SK-N-SH (cell line): ENCODE measurements around the gene EEF1AKMT4. TPM values are rescaled to one million over a fixed set of nuclear protein-coding genes. Genes with fewer than 3 reads are reported as not detected.

Experiments used
- CTCF ChIA-PET: fragments of 300-600, 350-600 bp; formaldehyde crosslinking; extraction: SDS; loops from one replicate; lab custom pipeline; 2021; lab: Yijun Ruan, JAX
- POLR2A ChIA-PET: fragments of 350-600 bp; sonication (Branson Sonifier 250); formaldehyde crosslinking; extraction: SDS; loops from one replicate; lab custom pipeline; 2020; ENCODE audit warnings: antibody characterized with exemption, inconsistent platforms; lab: Yijun Ruan, JAX
- DNase-seq: peaks from one replicate; pipeline ENCODE4 v3.0.0; 2012
- H2AFZ ChIP-seq: fragments of 200-600 bp; sonication (generic); 2 replicates; pipeline ENCODE4 v1.8.1; 2016; ENCODE audit warnings: antibody characterized with exemption, mild to moderate bottlenecking, low read depth
- H3F3A ChIP-seq: fragments of 200-600 bp; sonication (generic); replicated peaks from 2 replicates; pipeline ENCODE3; 2016; ENCODE audit warnings: antibody characterized with exemption, mild to moderate bottlenecking; ENCODE audit not compliant: insufficient read depth
- H3K27ac ChIP-seq, 2 experiments: fragments of 200-500 bp in 1 of 2; fragments of 200-600 bp in 1 of 2; sonication (Bioruptor generic) in 1 of 2; sonication (generic), shearing (Covaris generic) in 1 of 2; 2 replicates each; pipeline versions ENCODE4 v1.5.1 to v1.6.1; 2014 to 2016; ENCODE audit warnings: low read depth in 2 of 2, inconsistent platforms in 1 of 2, low read length in 1 of 2, mild to moderate bottlenecking in 1 of 2, mixed read lengths in 1 of 2
- H3K27me3 ChIP-seq: fragments of 200-600 bp; sonication (generic), shearing (Covaris generic); 2 replicates; pipeline ENCODE4 v1.6.1; 2016; ENCODE audit warnings: mixed run types; ENCODE audit not compliant: insufficient read depth
- H3K36me3 ChIP-seq, 2 experiments: fragments of 200-500 bp in 1 of 2; fragments of 200-600 bp in 1 of 2; sonication (Bioruptor generic) in 1 of 2; sonication (generic) in 1 of 2; replicated peaks in 1 of 2; 2 replicates each; pipeline versions ENCODE3 to v1.5.1; 2014 to 2016; ENCODE audit warnings: low read length in 1 of 2, mild to moderate bottlenecking in 1 of 2; ENCODE audit not compliant: insufficient read depth in 2 of 2, control insufficient read depth in 1 of 2
- H3K4me1 ChIP-seq, 2 experiments: fragments of 200-500 bp in 1 of 2; fragments of 200-600 bp in 1 of 2; sonication (Bioruptor generic) in 1 of 2; sonication (generic), shearing (Covaris generic) in 1 of 2; 2 replicates each; pipeline versions ENCODE4 v1.5.1 to v1.6.1; 2014 to 2016; ENCODE audit warnings: low read depth in 1 of 2, low read length in 1 of 2, mixed run types in 1 of 2; ENCODE audit not compliant: insufficient read depth in 2 of 2, control insufficient read depth in 1 of 2
- H3K4me2 ChIP-seq: fragments of 200-600 bp; sonication (generic), shearing (Covaris generic); 2 replicates; pipeline ENCODE4 v1.6.1; 2017; ENCODE audit warnings: mixed run types
- H3K4me3 ChIP-seq, 2 experiments: fragments of 200-500 bp in 1 of 2; fragments of 200-600 bp in 1 of 2; sonication (Bioruptor generic) in 1 of 2; sonication (generic), shearing (Covaris generic) in 1 of 2; 2 replicates each; pipeline versions ENCODE4 v1.5.1 to v1.8.1; 2014 to 2016; ENCODE audit warnings: low read depth in 2 of 2, inconsistent platforms in 1 of 2, low read length in 1 of 2, mild to moderate bottlenecking in 1 of 2, mixed read lengths in 1 of 2, moderate library complexity in 1 of 2
- H3K79me2 ChIP-seq: fragments of 200-600 bp; sonication (generic); 2 replicates; pipeline ENCODE4 v1.8.1; 2017; ENCODE audit warnings: mild to moderate bottlenecking; ENCODE audit not compliant: insufficient read depth
- H3K9ac ChIP-seq: fragments of 200-600 bp; sonication (generic); 2 replicates; pipeline ENCODE4 v1.6.1; 2017; ENCODE audit warnings: mixed run types
- H3K9me2 ChIP-seq: fragments of 200-600 bp; sonication (generic); 2 replicates; pipeline ENCODE4 v1.6.1; 2017; ENCODE audit warnings: mixed run types
- H3K9me3 ChIP-seq: fragments of 200-600 bp; sonication (generic); 2 replicates; pipeline ENCODE4 v1.6.1; 2017; ENCODE audit warnings: mixed run types, mild to moderate bottlenecking, moderate library complexity
- H4K20me1 ChIP-seq: fragments of 200-600 bp; sonication (generic); 2 replicates; pipeline ENCODE4 v1.6.1; 2017; ENCODE audit warnings: mild to moderate bottlenecking, mixed run types; ENCODE audit not compliant: insufficient read depth
- EP300 ChIP-seq, 2 experiments: IDR thresholded peaks; 2 replicates each; pipeline versions ENCODE4 v1.4.0 to v1.6.1; 2012; ENCODE audit warnings: borderline replicate concordance in 1 of 2, low read depth in 1 of 2, low read length in 1 of 2
- FOXJ3 ChIP-seq: sonication (generic); formaldehyde crosslinking; IDR thresholded peaks from 2 replicates; pipeline ENCODE4 v1.5.1; 2020; ENCODE audit warnings: mild to moderate bottlenecking, missing genetic modification reagents
- FOXM1 ChIP-seq: IDR thresholded peaks from 2 replicates; pipeline ENCODE4 v1.4.0; 2012; ENCODE audit warnings: low read depth, mild to moderate bottlenecking
- JUND ChIP-seq: IDR thresholded peaks from 2 replicates; pipeline ENCODE4 v1.4.0; 2012
- MXI1 ChIP-seq: IDR thresholded peaks from 2 replicates; pipeline ENCODE4 v1.6.1; 2012; ENCODE audit warnings: mild to moderate bottlenecking, low read depth, low read length, improper control_type of control experiment
- NRF1 ChIP-seq: IDR thresholded peaks from 2 replicates; pipeline ENCODE4 v1.6.1; 2012; ENCODE audit warnings: low read depth, mild to moderate bottlenecking, low read length
- REST ChIP-seq: IDR thresholded peaks from 2 replicates; pipeline ENCODE4 v1.6.1; 2012; ENCODE audit warnings: mild to moderate bottlenecking, low read depth, low read length, moderate library complexity
- RXRA ChIP-seq: IDR thresholded peaks from 2 replicates; pipeline ENCODE4 v1.4.0; 2012; ENCODE audit warnings: low read depth, mild to moderate bottlenecking, borderline replicate concordance
- TEAD4 ChIP-seq: IDR thresholded peaks from 2 replicates; pipeline ENCODE4 v1.4.0; 2012; ENCODE audit warnings: mild to moderate bottlenecking, borderline replicate concordance; ENCODE audit not compliant: insufficient read depth
- ZBTB33 ChIP-seq: IDR thresholded peaks from 2 replicates; pipeline ENCODE4 v1.4.0; 2012; ENCODE audit warnings: low read depth, borderline replicate concordance
- WGBS: methylation state at CpG from one replicate; pipeline ENCODE4 v1.1.6; 2017; ENCODE audit warnings: low lambda C conversion rate; 5-methylcytosine and 5-hydroxymethylcytosine counted together
- polyA plus RNA-seq, 3 experiments: library from polyadenylated mRNA; depleted of rRNA; stranded (reverse); fragments of >200 nt; gene quantifications; 2 replicates each; pipeline ENCODE4 v1.2.3, GENCODE V29; 2012
- TF ChIP-seq, protein P1 (sequence below): IDR thresholded peaks from 2 replicates; pipeline ENCODE4; 2012
- TF ChIP-seq, protein P2 (sequence below): IDR thresholded peaks from 2 replicates; pipeline ENCODE4 v1.4.0; 2012; ENCODE audit warnings: low read depth
- TF ChIP-seq, protein P3 (sequence below): fragments of 200-600 bp; sonication (generic); IDR thresholded peaks from 2 replicates; pipeline ENCODE4 v1.6.1; 2017; ENCODE audit warnings: antibody characterized with exemption, mild to moderate bottlenecking, moderate library complexity

Gene EEF1AKMT4
- polyA plus RNA-seq, 1 of the 3 experiments (the other 2 are of a cell fraction), result 9.3 TPM

DNA sequence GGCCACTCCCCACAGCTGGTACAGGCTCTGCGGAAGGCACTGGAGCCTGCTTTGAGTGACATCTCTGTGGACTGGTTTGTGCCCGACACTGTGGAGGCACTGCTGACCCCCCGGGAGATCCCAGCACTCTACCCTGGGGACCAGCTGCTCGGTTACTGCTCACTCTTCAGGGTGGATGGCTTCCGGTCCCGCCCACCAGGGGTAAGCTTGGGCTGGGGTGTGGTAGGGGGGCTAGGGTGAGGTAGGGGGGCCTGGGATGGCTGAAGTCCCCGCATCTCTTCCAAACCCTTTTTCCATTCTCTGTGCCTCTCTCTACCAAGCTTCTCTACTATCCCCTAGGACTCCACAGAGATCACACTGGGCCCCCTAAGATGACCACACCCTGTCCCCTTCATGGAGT is 12.3 kb upstream of the EEF1AKMT4 start (continued):
- TF ChIP-seq JUND (no peak), TEAD4 (no peak)

GRCh38 chr3:184237807-184238206 is 11.7 kb upstream of the EEF1AKMT4 start:
- TF ChIP-seq FOXJ3 (CRISPR knock-in tag), result no peak
- TF ChIP-seq MXI1, result no peak
- no peak for TF ChIP-seq NRF1
- TF ChIP-seq, protein P1, sequence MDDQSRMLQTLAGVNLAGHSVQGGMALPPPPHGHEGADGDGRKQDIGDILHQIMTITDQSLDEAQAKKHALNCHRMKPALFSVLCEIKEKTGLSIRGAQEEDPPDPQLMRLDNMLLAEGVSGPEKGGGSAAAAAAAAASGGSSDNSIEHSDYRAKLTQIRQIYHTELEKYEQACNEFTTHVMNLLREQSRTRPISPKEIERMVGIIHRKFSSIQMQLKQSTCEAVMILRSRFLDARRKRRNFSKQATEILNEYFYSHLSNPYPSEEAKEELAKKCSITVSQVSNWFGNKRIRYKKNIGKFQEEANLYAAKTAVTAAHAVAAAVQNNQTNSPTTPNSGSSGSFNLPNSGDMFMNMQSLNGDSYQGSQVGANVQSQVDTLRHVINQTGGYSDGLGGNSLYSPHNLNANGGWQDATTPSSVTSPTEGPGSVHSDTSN, result no peak
- no peak for TF ChIP-seq EP300 (IDR thresholded peaks at IDR 0.05; ENCODE audit: borderline replicate concordance in 1 of 2, low read depth in 1 of 2, low read length in 1 of 2)
- WGBS, result 63% methylated on average over 1 of the region's 1 CpG

GRCh38 chr3:184238246-184238818 is 11.1 kb upstream of the EEF1AKMT4 start:
- no peak overlapping the region for H3K9ac ChIP-seq
- H3K4me2 ChIP-seq, result no peak overlapping the region
- no peaks in the 10 kb centered on the region for H3K9me3 ChIP-seq
- H3K79me2 ChIP-seq, result no peaks in the 10 kb centered on the region
- 74% methylated on average over 11 of the region's 13 CpGs for WGBS
- CTCF ChIA-PET, result interaction anchor here (0.6 to 3.5 kb wide), 4 partner anchors 9 to 1060 kb away, joined by 3 to 25 read pairs (median 14); partner anchors contain the start of genes EEF1AKMT4 and VWA5B2
- H3K27ac ChIP-seq, result no peak overlapping the region
- H3K9me2 ChIP-seq, result no peaks in the 10 kb centered on the region
- peaks cover 3 to 13% of the 10 kb centered on the region in 2 experiments for H3K36me3 ChIP-seq
- H4K20me1 ChIP-seq, result 0 out of 2 replicates have a peak, but pooled peaks cover 11% of the 10 kb centered on the region
- no peak overlapping the region for H2AFZ ChIP-seq
- peak; percentile 33 for DNase-seq
- no peak overlapping the region for H3K4me3 ChIP-seq
- H3K4me1 ChIP-seq, result peaks cover 0 to 12% of the 10 kb centered on the region in 2 experiments; a peak in 2 of 4 replicates
- no peaks in the 10 kb centered on the region for H3K27me3 ChIP-seq
- POLR2A ChIA-PET, result interaction anchor here (1.3 kb wide), 1 partner anchor 8 kb away, joined by 5 read pairs; no protein-coding TSS in a partner anchor
- no peaks in the 10 kb centered on the region for H3F3A ChIP-seq
- TF ChIP-seq, protein P2, sequence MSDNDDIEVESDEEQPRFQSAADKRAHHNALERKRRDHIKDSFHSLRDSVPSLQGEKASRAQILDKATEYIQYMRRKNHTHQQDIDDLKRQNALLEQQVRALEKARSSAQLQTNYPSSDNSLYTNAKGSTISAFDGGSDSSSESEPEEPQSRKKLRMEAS, result no peak
- TF ChIP-seq FOXM1 (no peak), TEAD4 (no peak), REST (no peak), ZBTB33 (no peak), RXRA (no peak)
- TF ChIP-seq, protein P1, result no peak
- TF ChIP-seq, protein P3, sequence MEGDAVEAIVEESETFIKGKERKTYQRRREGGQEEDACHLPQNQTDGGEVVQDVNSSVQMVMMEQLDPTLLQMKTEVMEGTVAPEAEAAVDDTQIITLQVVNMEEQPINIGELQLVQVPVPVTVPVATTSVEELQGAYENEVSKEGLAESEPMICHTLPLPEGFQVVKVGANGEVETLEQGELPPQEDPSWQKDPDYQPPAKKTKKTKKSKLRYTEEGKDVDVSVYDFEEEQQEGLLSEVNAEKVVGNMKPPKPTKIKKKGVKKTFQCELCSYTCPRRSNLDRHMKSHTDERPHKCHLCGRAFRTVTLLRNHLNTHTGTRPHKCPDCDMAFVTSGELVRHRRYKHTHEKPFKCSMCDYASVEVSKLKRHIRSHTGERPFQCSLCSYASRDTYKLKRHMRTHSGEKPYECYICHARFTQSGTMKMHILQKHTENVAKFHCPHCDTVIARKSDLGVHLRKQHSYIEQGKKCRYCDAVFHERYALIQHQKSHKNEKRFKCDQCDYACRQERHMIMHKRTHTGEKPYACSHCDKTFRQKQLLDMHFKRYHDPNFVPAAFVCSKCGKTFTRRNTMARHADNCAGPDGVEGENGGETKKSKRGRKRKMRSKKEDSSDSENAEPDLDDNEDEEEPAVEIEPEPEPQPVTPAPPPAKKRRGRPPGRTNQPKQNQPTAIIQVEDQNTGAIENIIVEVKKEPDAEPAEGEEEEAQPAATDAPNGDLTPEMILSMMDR, result no peak

More at GRCh38 chr3:184237807-184238206, 11.7 kb upstream of the EEF1AKMT4 start:
- ChIA-PET POLR2A (interaction anchor here (1.3 kb wide), 1 partner anchor 9 kb away, joined by 5 read pairs; no protein-coding TSS in a partner anchor), CTCF (interaction anchor here (2.3 to 3.5 kb wide), 3 partner anchors 9 to 12 kb away, joined by 12 to 25 read pairs (median 16); partner anchors contain the start of genes EEF1AKMT4 and VWA5B2)
- Histone ChIP-seq H3K9ac (no peak overlapping the region), H3K4me1 (peaks cover 0 to 12% of the 10 kb centered on the region in 2 experiments; a peak in 2 of 4 replicates), H2AFZ (no peak overlapping the region), H3F3A (no peaks in the 10 kb centered on the region), H3K4me2 (no peak overlapping the region), H3K36me3 (peaks cover 0 to 8% of the 10 kb centered on the region in 2 experiments), H4K20me1 (0 out of 2 replicates have a peak, but pooled peaks cover 11% of the 10 kb centered on the region), H3K4me3 (no peak overlapping the region), H3K79me2 (no peaks in the 10 kb centered on the region), H3K9me2 (no peaks in the 10 kb centered on the region), H3K9me3 (no peaks in the 10 kb centered on the region), H3K27ac (no peak overlapping the region), H3K27me3 (no peaks in the 10 kb centered on the region)
- DNase-seq, result no peak
